NB4 (cell line): ENCODE measurements around the gene ZNF784.

Experiments
- CTCF ChIP-seq: IDR thresholded peaks from one replicate; pipeline ENCODE4 v1.5.1; 2012; ENCODE audit warnings: low read depth, low read length
- MYC ChIP-seq: IDR thresholded peaks from 2 replicates; pipeline ENCODE4 v1.6.1; 2011; ENCODE audit warnings: low read depth, low read length
- POLR2A ChIP-seq: IDR thresholded peaks from 2 replicates; pipeline ENCODE4 v1.6.1; 2011; ENCODE audit warnings: mild to moderate bottlenecking; ENCODE audit not compliant: insufficient read length; ENCODE audit errors: extremely low read depth

- no peak for TF ChIP-seq CTCF
- no peak for TF ChIP-seq POLR2A
- TF ChIP-seq MYC: no peak
Measured at GRCh38 chr19:55644842-55645511, 20.6 kb upstream of the ZNF784 start.
